C4-2B (cell line): ENCODE results near the gene TMEM223.

ENCODE experiments used
- CTCF ChIP-seq: fragments of 450-650 bp; conservative IDR thresholded peaks from 2 replicates; pipeline ENCODE4 v1.5.1; 2017; ENCODE audit warnings: mild to moderate bottlenecking
- ZFX ChIP-seq: fragments of 450-650 bp; IDR thresholded peaks from 2 replicates; pipeline ENCODE4 v1.6.1; 2017

- no peak for TF ChIP-seq CTCF
- no peak for TF ChIP-seq ZFX
These were observed 14.4 kb downstream of the TMEM223 start for GRCh38 chr11:62777389-62777788.
